Fibroblast of villous mesenchyme (primary cell): ENCODE results near the gene DLG3. TPM values are rescaled to one million over a fixed set of nuclear protein-coding genes. Genes with fewer than 3 reads are reported as not detected.

Experiments used
- DNase-seq: peaks from one replicate; pipeline ENCODE4 v3.0.0-alpha.2; 2010; ENCODE audit warnings: low read depth
- H3K4me3 ChIP-seq: 2 replicates; pipeline ENCODE4 v1.5.1; 2011; ENCODE audit warnings: low read depth, mild to moderate bottlenecking, low read length
- total RNA-seq: library from RNA; depleted of rRNA; stranded (reverse); fragments of >200 nt; gene quantifications from 2 replicates; pipeline ENCODE4 v1.2.3, GENCODE V29; 2012
- TF ChIP-seq, protein P1 (sequence below): IDR thresholded peaks from 2 replicates; pipeline ENCODE4 v1.5.1; 2012; ENCODE audit warnings: low read depth, mild to moderate bottlenecking, low read length; ENCODE audit not compliant: insufficient read depth

The DLG3 gene
- total RNA-seq, 1 donor = 11.7 TPM

DNA sequence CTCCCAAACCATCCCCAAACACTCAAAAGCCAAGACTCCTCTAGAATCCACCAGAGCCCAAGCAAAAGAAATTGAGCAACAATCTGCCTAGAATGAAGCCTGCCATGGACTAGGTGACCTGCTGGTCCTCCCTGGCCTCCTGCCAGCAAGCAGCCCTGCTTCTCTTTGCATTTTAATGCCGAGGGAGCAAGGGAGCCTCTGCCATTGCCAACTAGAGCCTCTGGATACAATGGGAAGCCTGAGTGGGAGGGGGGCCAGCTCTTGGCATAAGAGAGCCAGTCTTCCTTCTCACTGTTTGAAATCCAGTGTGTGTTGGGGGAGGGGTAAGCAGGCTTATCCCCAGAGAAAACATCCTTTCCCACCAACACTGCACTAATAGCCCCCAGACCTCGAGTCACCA lies 23.0 kb upstream of the DLG3 start:
- no peak for DNase-seq
- TF ChIP-seq, protein P1, sequence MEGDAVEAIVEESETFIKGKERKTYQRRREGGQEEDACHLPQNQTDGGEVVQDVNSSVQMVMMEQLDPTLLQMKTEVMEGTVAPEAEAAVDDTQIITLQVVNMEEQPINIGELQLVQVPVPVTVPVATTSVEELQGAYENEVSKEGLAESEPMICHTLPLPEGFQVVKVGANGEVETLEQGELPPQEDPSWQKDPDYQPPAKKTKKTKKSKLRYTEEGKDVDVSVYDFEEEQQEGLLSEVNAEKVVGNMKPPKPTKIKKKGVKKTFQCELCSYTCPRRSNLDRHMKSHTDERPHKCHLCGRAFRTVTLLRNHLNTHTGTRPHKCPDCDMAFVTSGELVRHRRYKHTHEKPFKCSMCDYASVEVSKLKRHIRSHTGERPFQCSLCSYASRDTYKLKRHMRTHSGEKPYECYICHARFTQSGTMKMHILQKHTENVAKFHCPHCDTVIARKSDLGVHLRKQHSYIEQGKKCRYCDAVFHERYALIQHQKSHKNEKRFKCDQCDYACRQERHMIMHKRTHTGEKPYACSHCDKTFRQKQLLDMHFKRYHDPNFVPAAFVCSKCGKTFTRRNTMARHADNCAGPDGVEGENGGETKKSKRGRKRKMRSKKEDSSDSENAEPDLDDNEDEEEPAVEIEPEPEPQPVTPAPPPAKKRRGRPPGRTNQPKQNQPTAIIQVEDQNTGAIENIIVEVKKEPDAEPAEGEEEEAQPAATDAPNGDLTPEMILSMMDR = no peak
- no peak overlapping the region for H3K4me3 ChIP-seq

DNA sequence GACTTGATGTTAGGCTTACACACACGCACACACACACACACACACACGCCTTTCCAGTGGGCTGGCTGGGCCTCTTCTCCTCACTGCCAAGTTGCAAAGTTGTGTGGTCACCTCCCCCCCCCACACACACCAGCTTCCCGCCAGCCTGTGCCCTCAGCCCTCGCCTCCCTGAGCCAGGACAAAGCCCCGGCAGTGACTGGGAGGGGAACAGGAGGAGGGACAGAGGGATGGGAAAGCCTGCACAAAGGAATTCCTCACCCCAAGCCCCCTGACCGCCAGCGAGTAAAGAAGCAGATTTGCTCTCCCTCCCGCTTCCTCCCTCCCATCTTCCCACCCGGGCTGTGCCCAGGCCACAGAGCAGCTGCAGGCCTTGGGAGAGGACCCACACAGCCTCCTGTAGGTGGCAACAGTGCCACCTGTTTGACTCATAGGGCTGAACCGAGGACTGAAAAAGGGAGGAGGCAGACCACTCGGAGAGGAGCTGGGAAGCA lies 21.7 kb upstream of the DLG3 start, which contains the start of gene GDPD2:
Gene GDPD2 (plus strand): TSS at position 464 of the 491 bp plus-strand sequence. CDS start 1,671 bp downstream, outside the sequence.
- DNase-seq = no peak
- no peak within 1 kb of the TSS for H3K4me3 ChIP-seq
- TF ChIP-seq, protein P1 = peak; percentile 3

DNA sequence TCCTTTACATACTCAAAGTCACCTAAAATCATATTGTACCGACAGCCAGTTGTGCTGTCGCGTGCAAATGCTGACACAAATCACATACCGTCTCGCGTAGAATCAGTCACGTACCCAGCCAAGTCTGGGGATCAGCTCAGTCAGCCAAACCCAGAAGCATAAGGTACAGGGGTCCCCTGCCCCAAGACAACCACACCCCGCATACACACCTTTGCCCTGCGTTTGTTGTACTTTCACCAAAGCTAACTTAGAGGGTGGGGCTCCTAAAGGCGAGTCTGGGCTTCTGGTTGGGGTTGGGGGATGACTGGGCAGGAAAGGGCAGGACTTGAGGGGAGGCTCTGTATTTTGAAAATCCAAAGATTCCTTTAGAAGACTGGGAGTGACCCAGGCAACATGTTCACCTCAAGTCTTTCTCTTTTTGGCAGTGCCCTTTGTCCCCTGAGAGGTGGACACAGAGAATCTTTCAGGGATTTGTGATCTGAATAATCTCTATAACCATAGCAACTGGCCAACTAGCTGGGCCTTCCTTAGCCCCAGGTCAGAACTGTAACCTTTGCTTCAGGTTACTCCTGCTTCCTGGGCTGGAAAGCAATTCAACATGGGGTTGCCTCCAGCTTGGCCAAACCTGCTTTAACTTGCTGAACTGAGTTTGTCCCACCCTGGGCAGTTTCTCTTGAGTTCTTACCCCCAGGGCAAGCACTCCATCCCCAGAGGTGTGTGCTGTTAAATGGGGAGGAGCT lies 20.5 kb upstream of the DLG3 start:
- no peak for DNase-seq
- no peak overlapping the region for H3K4me3 ChIP-seq
- TF ChIP-seq, protein P1 = no peak

DNA sequence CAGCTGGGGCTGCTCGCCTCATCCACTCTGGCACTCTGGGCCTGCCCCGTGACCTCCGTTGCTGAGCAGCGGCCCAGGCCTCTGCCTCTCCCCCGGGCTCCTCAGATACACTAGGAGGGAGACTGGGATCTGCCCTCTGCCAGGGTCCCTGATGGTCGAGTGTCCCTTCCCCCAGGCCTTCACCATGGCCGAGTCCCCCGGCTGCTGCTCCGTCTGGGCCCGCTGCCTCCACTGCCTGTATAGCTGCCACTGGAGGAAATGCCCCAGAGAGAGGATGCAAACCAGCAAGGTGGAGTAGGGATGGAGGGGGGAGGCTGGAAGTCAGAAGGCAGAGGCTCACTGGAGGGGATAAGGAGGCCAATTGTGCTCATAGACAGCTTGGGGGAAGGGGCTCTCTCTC lies 19.8 kb upstream of the DLG3 start:
- no peak for DNase-seq
- TF ChIP-seq, protein P1 = no peak
- H3K4me3 ChIP-seq = no peak overlapping the region

DNA sequence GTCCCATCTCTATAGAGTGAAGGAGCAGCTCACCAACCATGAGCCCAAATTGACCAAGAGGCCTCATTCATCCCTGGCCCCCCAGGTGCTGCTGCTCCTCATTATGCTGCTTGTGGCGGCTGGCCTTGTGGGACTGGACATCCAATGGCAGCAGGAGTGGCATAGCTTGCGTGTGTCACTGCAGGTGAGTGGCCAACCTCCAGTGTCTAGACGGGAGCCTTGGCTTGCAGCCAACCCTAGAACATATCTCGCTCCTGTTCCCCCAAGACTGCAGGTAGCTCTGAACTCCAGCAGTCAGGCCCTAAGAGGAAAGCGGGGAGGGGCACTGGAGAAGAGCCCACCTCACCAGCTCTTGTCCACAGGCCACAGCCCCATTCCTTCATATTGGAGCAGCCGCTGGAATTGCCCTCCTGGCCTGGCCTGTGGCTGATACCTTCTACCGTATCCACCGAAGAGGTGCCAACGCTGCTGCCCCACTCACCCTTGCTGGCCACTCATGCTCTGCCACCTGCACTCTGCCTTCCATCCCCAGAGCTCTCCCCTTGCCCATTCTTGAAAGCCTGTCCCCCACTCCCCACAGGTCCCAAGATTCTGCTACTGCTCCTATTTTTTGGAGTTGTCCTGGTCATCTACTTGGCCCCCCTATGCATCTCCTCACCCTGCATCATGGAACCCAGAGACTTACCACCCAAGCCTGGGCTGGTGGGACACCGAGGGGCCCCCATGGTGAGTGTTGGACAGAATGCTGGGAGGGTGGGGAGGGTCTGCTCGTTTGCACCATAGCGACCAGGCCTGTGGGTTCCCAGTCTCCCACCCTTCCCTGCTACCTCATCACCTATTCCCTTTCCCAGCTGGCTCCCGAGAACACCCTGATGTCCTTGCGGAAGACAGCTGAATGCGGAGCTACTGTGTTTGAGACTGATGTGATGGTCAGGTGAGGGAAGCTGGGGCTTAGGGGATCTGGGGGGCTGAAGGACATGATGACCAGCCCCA lies 18.1 kb upstream of the DLG3 start:
- H3K4me3 ChIP-seq = no peak overlapping the region
- TF ChIP-seq, protein P1 = no peak
- DNase-seq = no peak

DNA sequence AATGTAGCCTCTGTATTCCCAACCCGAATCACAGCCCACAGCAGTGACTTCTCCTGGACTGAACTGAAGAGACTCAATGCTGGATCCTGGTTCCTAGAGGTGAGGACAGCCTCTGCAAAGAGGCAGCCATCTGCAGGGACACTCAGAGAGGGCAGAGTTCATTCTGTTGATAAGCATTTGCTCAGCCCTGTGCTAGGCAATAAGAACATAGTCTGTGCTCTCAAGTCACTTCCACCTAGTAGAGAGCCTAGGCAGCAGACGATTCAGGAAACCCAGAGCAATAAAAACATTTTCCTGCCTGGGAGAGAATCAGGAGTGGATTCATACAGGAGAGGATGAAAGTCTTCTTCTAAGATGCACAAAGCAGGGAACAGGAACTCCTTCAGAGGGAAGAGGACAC lies 17.3 kb upstream of the DLG3 start:
- H3K4me3 ChIP-seq = no peak overlapping the region
- DNase-seq = no peak
- TF ChIP-seq, protein P1 = no peak
